Occipital lobe (tissue), 3 donors: ENCODE data around the gene FLVCR1. TPM values are rescaled to one million over a fixed set of nuclear protein-coding genes. Genes with fewer than 3 reads are reported as not detected.

Experiments
- DNase-seq: peaks from one replicate; lab custom pipeline; 2025; lab: John Stamatoyannopoulos, UW
- small RNA-seq: library from RNA; depleted of rRNA; stranded (forward); fragments of <200 nt; gene quantifications from one replicate; pipeline ENCODE3, GENCODE V24; 2014
- total RNA-seq: library from RNA; depleted of rRNA; stranded (reverse); fragments of >200 nt; gene quantifications from one replicate; pipeline ENCODE4 v1.2.3, GENCODE V29; 2014

Gene FLVCR1
- total RNA-seq, 1 donor from 2014 or later = 53.0 TPM

DNA sequence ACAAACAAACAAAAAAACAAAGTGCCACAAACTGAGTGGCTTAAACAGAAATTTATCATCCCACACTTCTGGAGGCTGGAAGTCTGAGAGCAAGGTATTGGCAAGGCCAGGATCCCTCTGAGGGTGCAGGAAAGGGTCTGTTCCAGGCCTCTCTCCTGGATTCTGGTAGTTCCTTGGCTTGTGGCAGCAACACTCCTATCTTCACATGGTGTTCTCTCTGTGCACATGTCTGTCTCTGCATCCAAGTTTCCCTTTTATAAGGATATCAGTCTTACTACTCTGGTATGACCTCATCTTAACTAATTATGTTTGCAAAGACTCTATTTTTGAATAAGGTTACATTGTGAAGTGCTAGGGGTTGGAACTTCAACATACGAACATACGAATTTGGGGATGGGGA is 87.0 kb downstream of the FLVCR1 start:
- no peak for DNase-seq

DNA sequence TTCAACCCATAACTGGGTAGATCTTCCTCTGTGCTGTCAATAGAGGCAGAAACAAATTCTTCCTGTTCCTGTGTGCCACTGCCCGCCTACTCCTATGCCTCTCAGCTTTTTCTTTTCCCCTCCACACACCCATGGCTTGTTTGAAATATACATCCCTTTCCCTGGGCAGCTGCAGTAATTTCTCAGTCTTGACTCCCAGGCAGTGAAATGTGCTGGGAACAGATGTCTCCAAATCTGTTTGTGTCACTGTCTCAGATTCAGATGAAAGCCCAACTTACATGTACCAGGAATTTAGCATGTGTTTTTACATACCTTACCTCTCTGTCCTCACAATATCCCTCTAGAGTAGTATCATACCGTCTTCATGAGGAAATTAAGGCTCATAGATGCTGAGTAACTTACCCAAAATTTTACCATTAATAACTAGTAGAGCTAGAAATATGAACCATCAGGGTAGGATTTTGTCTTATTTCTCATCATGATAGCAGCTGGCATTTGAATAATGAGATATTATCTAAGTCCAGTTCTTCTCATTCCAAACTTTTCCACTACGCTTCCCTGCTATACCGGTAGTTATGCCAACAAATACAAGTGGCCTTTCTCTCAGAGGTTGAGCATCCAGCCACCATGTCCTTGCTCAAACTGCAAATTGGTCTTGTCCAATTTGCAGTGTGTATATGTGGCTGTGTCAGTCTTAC is 87.5 kb downstream of the FLVCR1 start:
- no peak for DNase-seq

DNA sequence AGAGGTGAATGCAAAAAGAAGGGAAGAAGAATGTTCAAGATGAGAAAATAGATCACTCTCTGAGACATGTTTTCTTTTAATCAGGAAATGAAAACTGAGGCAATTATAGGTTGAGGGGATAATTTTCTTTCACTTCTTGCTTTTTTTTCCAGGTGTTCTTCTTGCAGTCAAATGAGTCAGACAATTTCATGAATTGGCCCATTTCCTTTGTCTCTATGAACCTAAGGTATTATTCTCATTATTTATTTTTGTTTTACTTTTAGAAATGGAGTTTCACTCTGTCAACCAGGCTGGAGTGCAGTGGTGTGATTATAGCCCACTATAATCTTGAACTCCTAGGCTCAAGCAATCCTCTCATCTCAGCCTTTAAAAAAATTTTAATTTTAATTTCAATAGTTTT is 88.8 kb downstream of the FLVCR1 start:
- DNase-seq = no peak

Small RNA genes within 50 kb of the gene (small RNA-seq; reads per million reads assigned to genes)
- gene AC104333.1 (not detected), gene AC104333.2 (not detected)

Other genes starting within 250 kb of the FLVCR1 start
- 3.1 TPM for gene ATF3, start 249.5 kb upstream of the FLVCR1 start, total RNA-seq
- 8.0 TPM for gene BATF3, start 158.4 kb upstream of the FLVCR1 start, total RNA-seq
- 62.4 TPM for gene NSL1, start 66.5 kb upstream of the FLVCR1 start, total RNA-seq
- 29.3 TPM for gene TATDN3, start 66.4 kb upstream of the FLVCR1 start, total RNA-seq
- gene SPATA45, start 10.6 kb upstream of the FLVCR1 start, total RNA-seq = not detected
- 35.9 TPM for gene VASH2, start 92.3 kb downstream of the FLVCR1 start, total RNA-seq
- 103 TPM for gene ANGEL2, start 157.6 kb downstream of the FLVCR1 start, total RNA-seq
- 85.6 TPM for gene RPS6KC1, start 193.0 kb downstream of the FLVCR1 start, total RNA-seq